Liver (tissue), 3 donors: ENCODE data around the gene REPS1.

Source experiments
- CTCF ChIP-seq: fragments of 150-350 bp; IDR thresholded peaks from 2 replicates; pipeline ENCODE4 v1.5.1; 2017; ENCODE audit warnings: improper control_type of control experiment, low read depth, low read length; ENCODE audit not compliant: missing input control
- FOXA1 ChIP-seq: IDR thresholded peaks from 2 replicates; pipeline ENCODE4 v1.6.1; 2016; ENCODE audit warnings: antibody characterized with exemption
- MAX ChIP-seq: IDR thresholded peaks from 2 replicates; pipeline ENCODE4 v1.6.1; 2016; ENCODE audit warnings: antibody characterized with exemption
- RAD21 ChIP-seq, 2 donors: IDR thresholded peaks; 2 replicates each; pipeline ENCODE4 v1.6.1; 2016; ENCODE audit warnings: antibody characterized with exemption in 2 of 2, mild to moderate bottlenecking in 2 of 2
- RXRA ChIP-seq, 2 donors: IDR thresholded peaks; 2 replicates each; pipeline ENCODE4 v1.6.1; 2017 to 2018; ENCODE audit warnings: antibody characterized with exemption in 2 of 2, mild to moderate bottlenecking in 1 of 2
- TAF1 ChIP-seq: conservative IDR thresholded peaks from 2 replicates; pipeline ENCODE4 v1.6.1; 2016; ENCODE audit warnings: antibody characterized with exemption, mild to moderate bottlenecking
- TF ChIP-seq, protein P1 (sequence below): IDR thresholded peaks from 2 replicates; pipeline ENCODE4 v1.6.1; 2016; ENCODE audit warnings: antibody characterized with exemption
- donor health status: healthy.
- donor health status: healthy.

DNA sequence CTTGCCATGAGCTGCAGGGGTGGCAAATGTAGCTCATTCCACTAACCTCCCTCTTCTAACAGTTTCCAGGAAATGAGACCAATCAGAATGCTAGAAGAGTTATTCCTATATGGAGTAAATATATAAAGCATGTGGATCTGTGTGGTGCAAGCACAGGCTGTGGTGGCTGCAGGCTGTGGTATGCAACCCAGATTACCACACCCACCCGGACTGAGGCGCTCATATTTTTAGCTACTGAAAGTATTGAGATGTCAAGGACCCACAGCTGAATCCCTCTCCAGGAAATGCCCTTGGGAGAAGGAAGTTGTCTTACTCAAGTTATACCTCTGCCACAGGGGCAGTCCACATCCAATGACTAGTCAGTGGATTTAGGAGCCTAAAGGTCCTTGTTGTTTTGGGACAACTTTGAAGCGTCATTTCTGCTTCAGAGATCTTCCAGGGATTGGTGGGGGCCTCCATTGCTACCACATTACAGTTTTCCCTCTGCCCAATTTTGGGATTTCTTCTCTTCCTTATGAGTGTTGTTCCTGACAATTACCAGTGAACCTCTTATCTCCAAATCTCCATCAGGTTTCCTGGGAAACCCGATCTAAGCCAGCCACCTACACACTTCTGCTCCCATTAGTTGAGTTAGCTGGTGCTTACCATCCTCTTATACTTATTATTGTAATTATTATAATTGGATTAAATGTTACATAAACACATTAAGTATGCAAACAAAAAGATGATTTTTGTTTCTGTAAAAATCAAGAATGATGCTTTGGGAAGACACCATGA, 12.1 kb upstream of the REPS1 start:
- TF ChIP-seq CTCF (no peak), RXRA (IDR thresholded peaks at IDR 0.05) (no peak), FOXA1 (no peak), MAX (no peak), TAF1 (no peak), RAD21 (IDR thresholded peaks at IDR 0.05) (no peak)
- TF ChIP-seq, protein P1, sequence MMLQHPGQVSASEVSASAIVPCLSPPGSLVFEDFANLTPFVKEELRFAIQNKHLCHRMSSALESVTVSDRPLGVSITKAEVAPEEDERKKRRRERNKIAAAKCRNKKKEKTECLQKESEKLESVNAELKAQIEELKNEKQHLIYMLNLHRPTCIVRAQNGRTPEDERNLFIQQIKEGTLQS: no peak
